Fibroblast of lung (primary cell): ENCODE data around the gene CSK.

Experiments used
- CTCF ChIP-seq, 2 donors: IDR thresholded peaks in 1 of 2; conservative IDR thresholded peaks in 1 of 2; 1 replicate in 1 of 2; 2 replicates in 1 of 2; pipeline ENCODE4 v1.5.1; 2011 to 2012; ENCODE audit warnings: low read length in 2 of 2, control low read depth in 1 of 2, inconsistent platforms in 1 of 2, low read depth in 1 of 2, mild to moderate bottlenecking in 1 of 2
- EZH2 ChIP-seq: IDR thresholded peaks from 2 replicates; pipeline ENCODE4 v1.5.1; 2012; ENCODE audit warnings: low read length, control low read depth, mild to moderate bottlenecking; ENCODE audit errors: missing control alignments

GRCh38 chr15:74794248-74794969 lies 12.5 kb downstream of the CSK start:
- TF ChIP-seq CTCF (conservative IDR thresholded peaks at IDR 0.05 in 1 of 2, IDR thresholded peaks at IDR 0.05 in 1 of 2; ENCODE audit: low read depth in 1 of 2, low read length in 2 of 2) (no peak), EZH2 (no peak)
